Measurements from ENCODE around the gene RYR2. TPM values are rescaled to one million over a fixed set of nuclear protein-coding genes. Genes with fewer than 3 reads are reported as not detected.
A peak's percentile ranks its signal among the peaks of the same experiment; 100 is the strongest.

Gene RYR2
- total RNA-seq, 1 experiment from 2014 or later: 4.0 TPM

GRCh38 chr1:237794071-237794470 lies 752.1 kb downstream of the RYR2 start:
- DNase-seq (ENCODE audit: unreplicated experiment): peak; percentile 33
- Mint-ChIP-seq H3K4me1 (ENCODE audit: insufficient read depth, unreplicated experiment) (no peaks in the 10 kb centered on the region), H3K36me3 (ENCODE audit: insufficient read depth, unreplicated experiment) (no peaks in the 10 kb centered on the region), H3K27ac (ENCODE audit: low read depth, unreplicated experiment) (no peak overlapping the region), H3K27me3 (ENCODE audit: insufficient read depth, unreplicated experiment) (no peaks in the 10 kb centered on the region), H3K9me3 (ENCODE audit: unreplicated experiment) (no peaks in the 10 kb centered on the region), H3K4me3 (ENCODE audit: unreplicated experiment) (no peak overlapping the region)
- intact Hi-C loops (cut with micrococcal nuclease): loop anchor here (10.0 kb wide), 1 partner anchor 199 kb away; no protein-coding TSS in a partner anchor
- ChIA-PET POLR2A (no interaction called here), CTCF (interaction anchor here (0.6 to 1.5 kb wide), 2 partner anchors 13 to 410 kb away, joined by 3 to 6 read pairs; no protein-coding TSS in a partner anchor)
- TF ChIP-seq, protein P1, sequence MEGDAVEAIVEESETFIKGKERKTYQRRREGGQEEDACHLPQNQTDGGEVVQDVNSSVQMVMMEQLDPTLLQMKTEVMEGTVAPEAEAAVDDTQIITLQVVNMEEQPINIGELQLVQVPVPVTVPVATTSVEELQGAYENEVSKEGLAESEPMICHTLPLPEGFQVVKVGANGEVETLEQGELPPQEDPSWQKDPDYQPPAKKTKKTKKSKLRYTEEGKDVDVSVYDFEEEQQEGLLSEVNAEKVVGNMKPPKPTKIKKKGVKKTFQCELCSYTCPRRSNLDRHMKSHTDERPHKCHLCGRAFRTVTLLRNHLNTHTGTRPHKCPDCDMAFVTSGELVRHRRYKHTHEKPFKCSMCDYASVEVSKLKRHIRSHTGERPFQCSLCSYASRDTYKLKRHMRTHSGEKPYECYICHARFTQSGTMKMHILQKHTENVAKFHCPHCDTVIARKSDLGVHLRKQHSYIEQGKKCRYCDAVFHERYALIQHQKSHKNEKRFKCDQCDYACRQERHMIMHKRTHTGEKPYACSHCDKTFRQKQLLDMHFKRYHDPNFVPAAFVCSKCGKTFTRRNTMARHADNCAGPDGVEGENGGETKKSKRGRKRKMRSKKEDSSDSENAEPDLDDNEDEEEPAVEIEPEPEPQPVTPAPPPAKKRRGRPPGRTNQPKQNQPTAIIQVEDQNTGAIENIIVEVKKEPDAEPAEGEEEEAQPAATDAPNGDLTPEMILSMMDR (IDR thresholded peaks at IDR 0.05; ENCODE audit: unreplicated experiment): no peak
- no TSS peak for BruUV-seq (replicated peaks)

- Mint-ChIP-seq H3K4me1 (ENCODE audit: insufficient read depth, unreplicated experiment) (no peaks in the 10 kb centered on the region), H3K9me3 (ENCODE audit: unreplicated experiment) (no peaks in the 10 kb centered on the region), H3K36me3 (ENCODE audit: insufficient read depth, unreplicated experiment) (no peaks in the 10 kb centered on the region), H3K27me3 (ENCODE audit: insufficient read depth, unreplicated experiment) (no peaks in the 10 kb centered on the region), H3K27ac (ENCODE audit: low read depth, unreplicated experiment) (no peak overlapping the region), H3K4me3 (ENCODE audit: unreplicated experiment) (no peak overlapping the region)
- intact Hi-C loops (cut with micrococcal nuclease): loop anchor here (10.0 kb wide), 1 partner anchor 201 kb away; no protein-coding TSS in a partner anchor
- BruUV-seq (replicated peaks): no TSS peak
- POLR2A ChIA-PET: no interaction called here
- no peak for DNase-seq (ENCODE audit: unreplicated experiment)
- CTCF ChIA-PET: interaction anchor here (0.6 to 15.7 kb wide), 5 partner anchors 11 to 116 kb away, joined by 3 to 466 read pairs (median 6); no protein-coding TSS in a partner anchor
- TF ChIP-seq, protein P1 (IDR thresholded peaks at IDR 0.05; ENCODE audit: unreplicated experiment): no peak
Measured at GRCh38 chr1:237795558-237795957, 753.6 kb downstream of the RYR2 start.

GRCh38 chr1:237799762-237800474 lies 757.9 kb downstream of the RYR2 start:
- Mint-ChIP-seq H3K27ac (ENCODE audit: low read depth, unreplicated experiment) (no peak overlapping the region), H3K4me3 (ENCODE audit: unreplicated experiment) (no peak overlapping the region), H3K4me1 (ENCODE audit: insufficient read depth, unreplicated experiment) (no peaks in the 10 kb centered on the region), H3K9me3 (ENCODE audit: unreplicated experiment) (no peaks in the 10 kb centered on the region), H3K36me3 (ENCODE audit: insufficient read depth, unreplicated experiment) (no peaks in the 10 kb centered on the region), H3K27me3 (ENCODE audit: insufficient read depth, unreplicated experiment) (no peaks in the 10 kb centered on the region)
- ChIA-PET POLR2A (interaction anchor here (0.8 to 1.9 kb wide), 7 partner anchors 8 to 873 kb away, joined by 3 to 6 read pairs (median 4); no protein-coding TSS in a partner anchor), CTCF (interaction anchor here (0.5 to 15.7 kb wide), 69 partner anchors 8 to 1506 kb away, joined by 3 to 466 read pairs (median 4); no protein-coding TSS in a partner anchor)
- TF ChIP-seq, protein P1 (IDR thresholded peaks at IDR 0.05; ENCODE audit: unreplicated experiment): peak; percentile 76
- no TSS peak for BruUV-seq (replicated peaks)
- peak; percentile 96 for DNase-seq (ENCODE audit: unreplicated experiment)
- intact Hi-C loops (cut with micrococcal nuclease): loop anchor here (1.0 to 10.0 kb wide), 5 partner anchors 122 to 1191 kb away; no protein-coding TSS in a partner anchor

DNA sequence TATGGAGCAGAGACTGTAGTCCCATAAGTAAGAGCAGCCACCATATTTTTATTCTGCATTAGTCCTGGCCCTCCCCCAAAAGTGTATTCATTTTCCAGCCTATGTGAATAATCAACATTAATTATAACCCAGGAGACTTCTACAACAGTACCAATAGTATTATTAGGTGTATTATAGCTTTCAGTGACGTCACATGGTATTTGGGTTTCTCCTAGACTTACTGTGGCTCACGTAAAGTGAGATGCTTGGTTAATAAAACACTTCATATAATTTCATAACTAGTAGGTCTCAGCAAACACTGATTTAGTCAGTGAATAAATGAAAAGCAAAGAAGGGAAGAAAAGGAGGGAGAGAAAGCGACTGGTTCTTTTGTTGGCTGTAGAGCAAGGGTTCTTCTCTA lies 762.5 kb downstream of the RYR2 start:
- Mint-ChIP-seq H3K27ac (ENCODE audit: low read depth, unreplicated experiment) (no peak overlapping the region), H3K9me3 (ENCODE audit: unreplicated experiment) (no peaks in the 10 kb centered on the region), H3K36me3 (ENCODE audit: insufficient read depth, unreplicated experiment) (no peaks in the 10 kb centered on the region), H3K4me1 (ENCODE audit: insufficient read depth, unreplicated experiment) (no peaks in the 10 kb centered on the region), H3K4me3 (ENCODE audit: unreplicated experiment) (no peak overlapping the region), H3K27me3 (ENCODE audit: insufficient read depth, unreplicated experiment) (no peaks in the 10 kb centered on the region)
- DNase-seq (ENCODE audit: unreplicated experiment): no peak
- BruUV-seq (replicated peaks): no TSS peak
- intact Hi-C loops (cut with micrococcal nuclease): loop anchor here (1.0 kb wide), 1 partner anchor 125 kb away; no protein-coding TSS in a partner anchor
- TF ChIP-seq, protein P1 (IDR thresholded peaks at IDR 0.05; ENCODE audit: unreplicated experiment): no peak
- ChIA-PET POLR2A (no interaction called here), CTCF (interaction anchor here (0.6 to 15.7 kb wide), 15 partner anchors 12 to 1146 kb away, joined by 3 to 466 read pairs (median 4); no protein-coding TSS in a partner anchor)

All from MCF 10A (cell line).